OCI-LY3 (cell line): ENCODE data around the gene PIP5K1B.

ENCODE experiments used
- EZH2phosphoT487 ChIP-seq: fragments of 200-600 bp; shearing (Covaris generic); IDR thresholded peaks from 2 replicates; pipeline ENCODE4 v1.6.1; 2018; ENCODE audit warnings: antibody characterized with exemption, mixed run types, low read depth
- TF ChIP-seq, protein P1 (sequence below): fragments of 200-600, 300-600 bp; sonication (generic); IDR thresholded peaks from 2 replicates; pipeline ENCODE4 v1.5.1; 2014; ENCODE audit warnings: antibody characterized with exemption, low read length, low read depth

- TF ChIP-seq, protein P1, sequence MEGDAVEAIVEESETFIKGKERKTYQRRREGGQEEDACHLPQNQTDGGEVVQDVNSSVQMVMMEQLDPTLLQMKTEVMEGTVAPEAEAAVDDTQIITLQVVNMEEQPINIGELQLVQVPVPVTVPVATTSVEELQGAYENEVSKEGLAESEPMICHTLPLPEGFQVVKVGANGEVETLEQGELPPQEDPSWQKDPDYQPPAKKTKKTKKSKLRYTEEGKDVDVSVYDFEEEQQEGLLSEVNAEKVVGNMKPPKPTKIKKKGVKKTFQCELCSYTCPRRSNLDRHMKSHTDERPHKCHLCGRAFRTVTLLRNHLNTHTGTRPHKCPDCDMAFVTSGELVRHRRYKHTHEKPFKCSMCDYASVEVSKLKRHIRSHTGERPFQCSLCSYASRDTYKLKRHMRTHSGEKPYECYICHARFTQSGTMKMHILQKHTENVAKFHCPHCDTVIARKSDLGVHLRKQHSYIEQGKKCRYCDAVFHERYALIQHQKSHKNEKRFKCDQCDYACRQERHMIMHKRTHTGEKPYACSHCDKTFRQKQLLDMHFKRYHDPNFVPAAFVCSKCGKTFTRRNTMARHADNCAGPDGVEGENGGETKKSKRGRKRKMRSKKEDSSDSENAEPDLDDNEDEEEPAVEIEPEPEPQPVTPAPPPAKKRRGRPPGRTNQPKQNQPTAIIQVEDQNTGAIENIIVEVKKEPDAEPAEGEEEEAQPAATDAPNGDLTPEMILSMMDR = no peak
- TF ChIP-seq EZH2phosphoT487 = no peak
Observed at GRCh38 chr9:68894502-68894901, 189.5 kb downstream of the PIP5K1B start.
